Measurements from ENCODE around the gene EHF. TPM values are rescaled to one million over a fixed set of nuclear protein-coding genes. Genes with fewer than 3 reads are reported as not detected.

Gene EHF
- total and polyA plus RNA-seq, 2 of the 13 experiments (the other 11 are each of a cell fraction or from before 2014, with no cell fraction given): 0.04 to 0.46 TPM

- in situ Hi-C loops (cut with HindIII; ENCODE audit: extremely low pct_ligation_motif_present, low pct_unique_long_range_greater_than_20kb) (loop anchor here (10.0 kb wide), 1 partner anchor 120 kb away; no protein-coding TSS in a partner anchor), intact Hi-C loops (cut with micrococcal nuclease; ENCODE audit: unreplicated experiment) (no loop called here)
- peak overlapping the region; percentile 47 for H3K9ac ChIP-seq (ENCODE audit: insufficient read depth, low read depth, low read length)
- peak; percentile 93 for DNase-seq (ENCODE audit: low spot score)
- H3K79me2 ChIP-seq (ENCODE audit: insufficient read depth, low read length): no peaks in the 10 kb centered on the region
- peaks cover 89% of the 10 kb centered on the region for H3K4me1 ChIP-seq (ENCODE audit: insufficient read depth, low read length)
- POLR2A ChIA-PET: interaction anchor here (1.8 to 3.2 kb wide), 3 partner anchors 10 to 64 kb away, joined by 6 to 50 read pairs (median 7); no protein-coding TSS in a partner anchor
- no TSS peak for BruUV-seq (replicated peaks)
- no peaks in the 10 kb centered on the region for H4K20me1 ChIP-seq (ENCODE audit: insufficient read depth, low read length)
- no peaks in the 10 kb centered on the region for H3K36me3 ChIP-seq (replicated peaks in 1 of 2; ENCODE audit: control insufficient read depth in 1 of 2, insufficient read depth in 2 of 2, low read length in 2 of 2)
- H3K4me2 ChIP-seq (ENCODE audit: low read depth, low read length): peak overlapping the region; percentile 46
- no peak overlapping the region for H3K4me3 ChIP-seq (replicated peaks in 1 of 3; ENCODE audit: insufficient read depth in 1 of 3, low read depth in 2 of 3, low read length in 3 of 3)
- no peak overlapping the region for H2AFZ ChIP-seq (ENCODE audit: low read length)
- ATAC-seq: peak; percentile 75
- WGBS (ENCODE audit: low lambda C conversion rate): 56% methylated on average over 7 of the region's 7 CpGs
- CTCF ChIA-PET (ENCODE audit: low intra/inter-chr PET ratio, low total read pairs): no interaction called here
- FAIRE-seq: peak; percentile 81
- no peaks in the 10 kb centered on the region for H3K9me3 ChIP-seq (ENCODE audit: low read length)
- no peaks in the 10 kb centered on the region for H3K27me3 ChIP-seq (ENCODE audit: control insufficient read depth in 1 of 2, insufficient read depth in 2 of 2, low read length in 2 of 2)
- peak overlapping the region; percentile 69 for H3K27ac ChIP-seq (ENCODE audit: extremely low read length, insufficient read depth, low read length)
- TF ChIP-seq PHF5A (CRISPR knock-in tag; IDR thresholded peaks at IDR 0.05; ENCODE audit: low read depth, unreplicated experiment) (peak; percentile 28), HHEX (CRISPR knock-in tag; IDR thresholded peaks at IDR 0.05) (peak; percentile 76), ZNF180 (CRISPR knock-in tag; IDR thresholded peaks at IDR 0.05; ENCODE audit: borderline replicate concordance, low read depth) (no peak), SATB2 (CRISPR knock-in tag; IDR thresholded peaks at IDR 0.05) (no peak), TOE1 (CRISPR knock-in tag; IDR thresholded peaks at IDR 0.05) (0 out of 2 replicates have a peak, but pooled peaks have one; percentile 14), PHF21A (CRISPR knock-in tag; IDR thresholded peaks at IDR 0.05) (peak; percentile 76), ZNF530 (CRISPR knock-in tag; IDR thresholded peaks at IDR 0.05; ENCODE audit: low read depth) (no peak), SP5 (CRISPR knock-in tag; IDR thresholded peaks at IDR 0.05; ENCODE audit: borderline replicate concordance, low read depth) (peak; percentile 83), ZNF782 (CRISPR knock-in tag; IDR thresholded peaks at IDR 0.05; ENCODE audit: borderline replicate concordance) (no peak), ZNF792 (CRISPR knock-in tag; IDR thresholded peaks at IDR 0.05) (0 out of 2 replicates have a peak, but pooled peaks have one; percentile 40), HNF1A (IDR thresholded peaks at IDR 0.05; ENCODE audit: low read depth) (peak; percentile 56), HNF1A (CRISPR knock-in tag; IDR thresholded peaks at IDR 0.05; ENCODE audit: borderline replicate concordance) (peak; percentile 66; the same call in 1 of the 2 replicates), HNF4G (IDR thresholded peaks at IDR 0.05; ENCODE audit: borderline replicate concordance, low read depth, low read length) (peak; percentile 66; the same call in 1 of the 2 replicates), HNF4G (CRISPR knock-in tag; IDR thresholded peaks at IDR 0.05; ENCODE audit: borderline replicate concordance, low read depth) (no peak), CBFB (CRISPR knock-in tag; IDR thresholded peaks at IDR 0.05) (peak; percentile 85)
Observed at GRCh38 chr11:34665077-34665835, 44.4 kb downstream of the EHF start.

Data from HepG2 (cell line).